GM21447 (cell line): ENCODE results near the gene POMGNT1.
A peak's percentile ranks its signal among the peaks of the same experiment; 100 is the strongest.
"Not testable (repeated sequence)": the region's sequence is repeated elsewhere in the genome, so short reads cannot be mapped to it uniquely, and the experiment has no call there.

Experiments used
- ATAC-seq: cut with Tn5 transposase; IDR thresholded peaks from one replicate; pipeline ENCODE4 v1.9.1; 2021; ENCODE audit not compliant: unreplicated experiment

POMGNT1 gene

DNA sequence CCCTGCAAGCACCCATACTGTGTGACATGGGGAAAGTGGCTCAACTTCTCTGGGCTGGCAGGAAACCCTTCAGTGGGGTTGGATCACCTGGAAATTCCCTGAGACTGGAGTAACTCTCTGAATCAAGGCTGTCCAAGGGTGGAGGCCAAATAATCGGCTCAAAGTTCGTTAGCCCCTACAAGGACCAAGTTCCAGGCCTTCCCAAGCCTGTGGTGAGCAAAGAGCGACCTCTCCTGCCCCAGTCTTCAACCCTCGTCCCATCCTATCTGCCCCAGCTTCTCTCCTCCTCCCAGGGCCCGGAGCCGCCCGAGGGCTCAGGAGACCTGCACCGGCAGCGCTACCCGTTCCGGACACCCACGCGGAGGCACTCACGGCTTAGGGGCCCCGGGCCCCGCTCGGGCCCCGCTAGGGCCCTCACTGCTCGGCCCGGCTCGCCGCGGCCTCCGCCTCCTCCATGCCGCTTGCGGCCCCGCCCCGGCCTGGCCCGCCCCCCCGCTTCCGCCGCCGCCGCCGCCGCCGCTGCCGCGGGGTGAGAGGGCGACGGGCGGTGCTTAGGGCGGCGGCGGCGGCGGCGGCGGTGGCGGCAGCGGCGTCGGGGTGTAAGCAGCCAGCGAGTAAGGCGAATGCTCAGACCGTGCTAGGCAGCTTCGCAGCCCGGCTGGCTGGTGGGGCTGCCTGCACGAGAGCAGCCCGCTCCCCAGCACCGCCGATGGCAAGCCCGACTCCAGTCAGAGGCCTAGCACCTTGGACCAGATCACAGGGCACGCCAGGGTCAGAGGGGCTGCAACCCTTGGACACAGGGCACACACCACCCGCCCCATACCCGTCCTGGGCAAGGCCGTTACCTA, at the start of gene POMGNT1:
Gene POMGNT1 (minus strand): TSS at position 471 of the 848 bp plus-strand sequence. CDS start 613 bp downstream, outside the sequence.
- peak; percentile 78 for ATAC-seq

DNA sequence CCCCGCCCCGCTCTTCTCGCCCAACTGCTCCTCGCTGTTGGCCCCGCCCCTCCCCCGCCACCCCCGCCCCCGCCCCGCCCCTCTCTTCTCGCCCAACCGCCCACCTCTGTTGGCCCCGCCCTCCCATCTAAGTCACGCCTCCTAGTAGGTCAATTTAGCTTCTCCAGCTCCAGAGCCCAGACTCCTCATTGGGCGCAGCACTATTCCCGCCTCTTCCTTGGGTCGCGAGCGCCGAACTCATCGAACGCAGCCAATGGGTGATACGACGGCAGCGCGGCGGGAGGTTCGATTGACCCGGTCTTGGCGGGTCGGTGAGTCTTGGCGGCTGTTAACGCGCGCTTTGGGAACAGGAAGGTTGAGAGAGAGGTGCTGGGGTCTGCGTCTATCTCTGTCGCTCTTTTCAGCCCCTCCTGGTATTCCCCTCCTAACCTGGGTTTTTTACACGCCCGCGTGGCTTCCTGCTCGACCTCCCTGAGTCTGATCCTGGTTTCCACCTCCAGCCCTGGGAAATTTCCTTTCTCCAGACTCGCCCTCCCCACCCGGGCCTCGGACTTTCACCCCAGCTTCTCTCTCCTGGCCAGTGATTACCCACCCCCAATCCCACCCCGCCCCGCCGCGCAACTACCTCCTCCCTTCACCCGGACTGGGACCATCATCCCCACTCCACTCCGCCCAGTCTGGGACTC, 49.3 kb upstream of the POMGNT1 start, which contains the start of gene RAD54L:
Gene RAD54L (plus strand): TSS at position 328 of the 686 bp plus-strand sequence. CDS start 643 bp downstream, outside the sequence.
- peak; percentile 94 for ATAC-seq

- ATAC-seq = peak; percentile 44
Measured at GRCh38 chr1:46246548-46247435, 48.6 kb upstream of the POMGNT1 start.

DNA sequence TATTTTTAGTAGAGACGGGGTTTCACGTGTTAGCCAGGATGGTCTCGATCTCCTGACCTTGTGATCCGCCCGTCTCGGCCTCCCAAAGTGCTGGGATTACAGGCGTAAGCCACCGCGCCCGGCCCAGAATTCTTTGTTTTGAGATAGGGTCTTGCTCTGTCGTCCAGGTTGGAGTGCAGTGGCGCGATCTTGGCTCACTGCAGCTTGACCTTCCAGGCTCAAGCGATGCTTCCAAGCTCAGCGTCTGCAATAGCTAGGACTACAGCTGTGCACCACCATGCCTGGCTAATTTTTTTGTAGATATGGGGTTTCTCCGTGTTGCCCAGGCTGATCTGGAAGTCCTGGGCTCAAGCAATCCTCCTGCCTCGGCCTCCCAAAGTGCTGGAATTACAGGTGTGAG, 47.9 kb upstream of the POMGNT1 start:
- not testable (repeated sequence) for ATAC-seq

GRCh38 chr1:46244656-46245371, 46.6 kb upstream of the POMGNT1 start:
- no peak for ATAC-seq

- ATAC-seq = not testable (repeated sequence)
Measured at GRCh38 chr1:46243831-46244230, 45.6 kb upstream of the POMGNT1 start.

DNA sequence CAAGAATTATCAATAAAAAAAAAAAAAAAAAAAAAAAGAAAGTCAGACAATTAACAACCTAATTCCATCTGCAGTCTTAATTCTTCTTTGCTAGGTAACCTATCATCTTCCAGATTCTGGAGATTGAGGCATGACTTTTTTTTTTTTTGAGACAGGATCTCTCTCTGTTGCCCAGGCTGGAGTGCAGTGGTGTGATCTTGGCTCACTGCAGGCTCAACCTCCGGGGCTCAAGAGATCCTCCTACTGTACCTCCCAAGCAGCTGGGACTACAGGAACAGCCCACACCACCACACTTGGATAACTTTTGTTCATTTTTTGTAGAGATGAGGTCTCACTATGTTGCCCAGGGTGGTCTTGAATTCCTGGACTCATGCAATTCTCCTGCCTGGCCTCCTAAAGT, 44.7 kb upstream of the POMGNT1 start:
- no peak for ATAC-seq

DNA sequence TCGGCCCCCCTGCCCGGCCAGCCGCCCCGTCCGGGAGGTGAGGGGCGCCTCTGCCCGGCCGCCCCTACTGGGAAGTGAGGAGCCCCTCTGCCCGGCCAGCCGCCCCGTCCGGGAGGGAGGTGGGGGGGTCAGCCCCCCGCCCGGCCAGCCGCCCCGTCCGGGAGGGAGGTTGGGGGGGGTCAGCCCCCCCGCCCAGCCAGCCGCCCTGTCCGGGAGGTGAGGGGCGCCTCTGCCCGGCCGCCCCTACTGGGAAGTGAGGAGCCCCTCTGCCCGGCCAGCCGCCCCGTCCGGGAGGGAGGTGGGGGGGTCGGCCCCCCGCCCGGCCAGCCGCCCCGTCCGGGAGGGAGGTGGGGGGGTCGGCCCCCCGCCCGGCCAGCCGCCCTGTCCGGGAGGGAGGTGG, 43.5 kb upstream of the POMGNT1 start:
- not testable (repeated sequence) for ATAC-seq

- ATAC-seq = not testable (repeated sequence)
Measured at GRCh38 chr1:46238865-46239264, 40.6 kb upstream of the POMGNT1 start.

DNA sequence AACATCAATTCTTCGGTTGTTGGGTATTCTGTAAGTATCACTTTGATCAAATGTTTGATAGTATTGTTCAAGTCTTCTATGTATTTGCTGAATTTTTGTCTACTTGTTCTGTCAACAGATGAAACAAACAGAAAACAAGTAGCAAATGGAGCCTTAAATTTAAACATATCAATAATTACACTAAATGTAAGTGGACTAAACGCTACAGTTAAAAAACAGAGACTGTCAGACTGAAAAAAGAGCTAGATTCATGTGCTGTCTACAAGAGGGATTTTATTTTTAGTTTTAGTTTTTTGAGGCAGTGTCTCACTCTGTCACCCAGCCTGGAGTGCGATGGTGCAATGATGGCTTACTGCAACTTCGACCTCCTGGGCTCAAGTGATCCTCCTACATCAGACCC, 38.6 kb upstream of the POMGNT1 start:
- ATAC-seq = no peak

GRCh38 chr1:46231231-46231630, 33.0 kb upstream of the POMGNT1 start:
- ATAC-seq = not testable (repeated sequence)

DNA sequence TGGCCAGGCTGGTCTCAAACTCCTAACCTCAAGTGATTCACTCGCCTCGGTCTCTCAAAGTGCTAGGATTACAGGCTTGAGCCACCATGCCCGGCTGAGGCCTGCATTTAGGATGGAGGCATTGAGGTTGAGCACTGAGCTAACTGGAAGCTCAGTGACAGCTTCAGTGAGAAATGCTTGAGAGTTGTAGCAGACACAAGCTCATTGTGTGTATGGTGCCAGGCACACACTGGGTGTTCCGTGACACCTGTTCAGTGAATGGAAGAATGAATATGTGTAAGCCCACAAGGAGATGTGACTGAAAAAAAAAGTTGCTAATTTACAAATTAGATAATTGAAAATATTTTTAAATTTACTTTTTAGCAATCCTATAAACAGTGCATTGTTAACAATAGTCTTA, 26.7 kb upstream of the POMGNT1 start:
- no peak for ATAC-seq

DNA sequence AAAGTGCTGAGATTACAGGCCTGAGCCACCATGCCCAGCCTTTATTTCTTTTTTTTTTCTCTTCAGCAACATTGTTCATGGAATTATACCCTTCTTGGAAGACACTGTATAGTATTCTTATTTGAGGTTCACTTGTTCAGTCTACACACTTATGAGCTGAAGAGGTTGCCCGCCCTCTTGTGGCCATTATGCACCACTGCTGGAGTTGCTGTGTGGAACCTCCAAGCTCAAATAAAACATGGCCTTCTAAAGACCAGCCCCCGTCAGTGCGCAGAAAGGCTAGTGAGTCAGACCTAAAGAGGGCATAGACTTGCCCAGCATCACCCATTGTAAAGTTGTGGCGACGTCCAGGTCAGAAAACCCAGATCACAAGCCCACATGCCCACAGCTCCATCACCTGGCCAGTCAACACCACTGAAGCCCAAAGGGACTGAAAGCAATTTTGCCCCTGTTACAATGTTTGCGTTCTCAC, 25.3 kb upstream of the POMGNT1 start:
- ATAC-seq = no peak

GRCh38 chr1:46223055-46223454, 24.8 kb upstream of the POMGNT1 start:
- ATAC-seq = not testable (repeated sequence)

GRCh38 chr1:46221749-46222148, 23.5 kb upstream of the POMGNT1 start:
- ATAC-seq = no peak

GRCh38 chr1:46220808-46221207, 22.6 kb upstream of the POMGNT1 start:
- ATAC-seq = no peak

- ATAC-seq = no peak
Measured at GRCh38 chr1:46219551-46220520, 21.6 kb upstream of the POMGNT1 start.

DNA sequence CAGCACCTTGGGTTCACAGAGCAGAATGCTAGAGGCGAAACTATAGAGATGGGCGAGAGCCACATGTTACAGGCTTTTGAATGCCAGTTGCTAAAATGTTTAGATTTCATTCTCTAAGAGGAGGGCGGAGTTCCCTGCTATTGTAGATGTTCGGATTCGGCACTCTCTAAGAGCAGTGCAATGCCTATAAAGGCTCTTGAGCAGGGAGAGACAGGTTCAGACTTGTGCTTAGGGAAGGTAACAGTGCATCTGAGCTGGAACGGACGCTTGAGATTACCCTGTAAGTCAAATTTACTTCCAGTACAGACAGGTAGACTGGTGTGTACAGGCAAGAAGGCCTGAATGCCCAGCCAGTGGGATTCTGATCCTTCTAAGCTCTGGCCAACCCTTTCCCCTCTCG, 20.2 kb upstream of the POMGNT1 start:
- no peak for ATAC-seq

GRCh38 chr1:46215504-46215903, 17.3 kb upstream of the POMGNT1 start:
- no peak for ATAC-seq
